Stimulated activated CD8-positive, alpha-beta memory T cell treated with anti-CD3 and anti-CD28 coated beads, Interleukin-15, amount 100 ng/mL, for 4 hours (primary cell): Measurements from ENCODE around the gene UBR1.
"Not testable (repeated sequence)": the region's sequence is repeated elsewhere in the genome, so short reads cannot be mapped to it uniquely, and the experiment has no call there.

Source experiments
- DNase-seq, 2 donors: peaks; one replicate each; pipeline ENCODE4 v3.0.0-alpha.2; 2020; ENCODE audit warnings: low read depth in 2 of 2

Gene UBR1

DNA sequence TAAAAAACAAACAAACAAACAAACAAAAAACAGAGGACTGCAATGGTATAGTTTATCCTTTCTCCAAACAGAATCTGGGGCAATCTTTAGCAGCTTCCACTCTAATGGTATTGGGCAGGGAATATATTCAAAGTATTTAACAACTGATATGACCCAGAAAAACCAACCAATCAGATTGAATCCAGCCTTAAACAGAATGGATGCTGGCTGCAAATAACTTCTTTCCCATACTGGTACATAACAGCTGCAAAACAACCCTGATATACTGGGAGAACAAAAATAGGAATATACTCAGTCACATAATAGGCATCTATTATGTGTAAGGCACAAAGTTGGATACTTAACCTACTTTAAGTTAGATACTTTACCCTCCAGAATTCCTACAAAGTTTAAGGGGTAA lies 49.1 kb downstream of the UBR1 start:
- DNase-seq = no peak

DNA sequence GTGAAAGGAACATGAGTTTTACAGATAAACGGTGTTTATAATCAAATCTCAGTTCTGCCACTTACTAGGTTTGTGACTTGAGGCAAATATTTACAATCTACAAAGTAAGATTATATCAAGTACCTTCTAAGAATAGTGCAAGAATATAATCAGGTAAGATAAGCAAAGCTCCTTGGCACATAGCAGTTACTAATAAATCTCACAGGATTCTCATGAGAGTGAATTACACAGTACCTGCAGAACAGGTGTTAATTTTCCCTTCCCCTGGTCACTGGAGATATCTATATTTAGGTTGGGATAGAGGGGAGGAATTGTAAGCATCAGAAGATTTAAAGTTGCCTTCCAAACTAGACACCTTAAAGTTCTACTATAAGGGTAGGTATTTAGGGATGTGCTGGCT lies 53.0 kb downstream of the UBR1 start:
- no peak for DNase-seq

DNA sequence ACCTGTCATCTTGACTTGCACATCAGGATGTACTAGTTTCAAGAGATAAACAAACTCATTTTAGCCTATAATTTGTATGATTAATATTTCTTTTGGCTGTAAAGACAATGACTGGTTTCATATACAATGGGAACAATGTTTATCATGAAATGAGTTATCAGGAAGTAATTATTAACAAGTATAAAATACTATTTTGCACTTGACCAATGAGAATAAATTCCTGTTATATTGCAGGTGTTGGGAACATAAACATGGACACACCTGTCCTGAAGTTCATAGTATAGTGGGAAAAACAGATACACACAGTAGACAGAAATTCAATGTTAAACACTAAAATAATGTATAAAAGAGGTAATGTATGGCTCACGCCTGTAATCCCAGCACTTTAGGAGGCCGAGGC lies 56.9 kb downstream of the UBR1 start:
- DNase-seq = no peak

DNA sequence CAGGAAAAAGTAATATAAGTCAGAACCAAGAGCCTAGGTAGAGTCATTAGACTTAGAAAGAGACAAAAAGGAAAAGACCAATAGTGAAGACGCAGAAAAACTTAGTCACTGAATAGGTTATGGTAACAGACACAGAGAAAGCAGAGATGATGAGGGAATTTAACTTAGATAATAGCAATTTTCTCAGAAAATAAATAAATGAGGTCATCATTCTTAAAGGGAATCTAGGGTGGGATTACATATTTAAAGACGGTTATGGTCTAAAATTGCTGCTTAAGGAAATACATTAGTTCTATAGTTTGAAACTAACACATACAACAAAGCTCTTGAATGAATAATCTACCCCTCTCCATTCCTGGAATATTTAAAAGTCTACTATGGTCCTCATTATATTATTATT lies 59.4 kb downstream of the UBR1 start:
- no peak for DNase-seq

DNA sequence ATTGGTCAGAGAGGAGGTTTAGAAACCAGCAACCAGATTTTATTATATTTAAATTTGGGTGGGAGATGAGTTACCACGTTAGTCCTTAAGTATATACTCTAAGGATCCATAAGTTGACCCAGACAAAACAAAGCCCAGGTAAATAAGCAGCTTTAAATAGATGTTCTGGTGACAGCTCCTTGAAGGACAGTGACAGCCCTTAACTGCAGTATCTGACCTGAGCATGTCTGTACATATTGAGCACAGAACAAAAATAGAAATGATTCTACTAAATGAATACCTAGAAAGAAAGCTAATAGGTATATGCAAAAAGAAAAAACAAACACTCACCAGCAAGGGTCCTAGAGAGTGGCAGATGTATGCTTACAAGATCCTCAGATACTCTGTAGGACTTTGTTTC lies 63.0 kb downstream of the UBR1 start:
- DNase-seq = no peak

DNA sequence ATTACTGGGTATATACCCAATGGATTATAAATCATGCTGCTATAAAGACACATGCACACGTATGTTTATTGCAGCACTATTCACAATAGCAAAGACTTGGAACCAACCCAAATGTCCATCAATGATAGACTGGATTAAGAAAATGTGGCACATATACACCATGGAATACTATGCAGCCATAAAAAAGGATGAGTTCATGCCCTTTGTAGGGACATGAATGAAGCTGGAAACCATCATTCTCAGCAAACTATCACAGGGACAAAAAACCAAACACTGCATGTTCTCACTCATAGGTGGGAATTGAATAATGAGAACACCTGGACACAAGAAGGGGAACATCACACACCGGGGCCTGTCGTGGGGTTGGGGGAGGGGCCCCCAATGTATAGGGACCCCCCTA lies 64.8 kb downstream of the UBR1 start:
- not testable (repeated sequence) for DNase-seq

DNA sequence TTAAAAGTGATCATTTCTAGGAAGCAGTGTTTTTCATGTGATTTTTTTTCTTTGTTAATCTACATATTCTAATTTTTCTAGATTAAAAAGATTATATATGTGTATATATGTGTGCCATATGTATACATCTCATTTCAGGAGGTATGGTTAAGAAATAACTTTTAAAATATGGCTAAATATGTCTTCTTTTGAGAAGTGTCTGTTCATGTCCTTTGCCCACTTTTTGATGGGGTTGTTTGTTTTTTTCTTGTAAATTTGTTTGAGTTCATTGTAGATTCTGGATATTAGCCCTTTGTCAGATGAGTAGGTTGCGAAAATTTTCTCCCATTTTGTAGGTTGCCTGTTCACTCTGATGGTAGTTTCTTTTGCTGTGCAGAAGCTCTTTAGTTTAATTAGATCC lies 70.6 kb downstream of the UBR1 start:
- not testable (repeated sequence) for DNase-seq

DNA sequence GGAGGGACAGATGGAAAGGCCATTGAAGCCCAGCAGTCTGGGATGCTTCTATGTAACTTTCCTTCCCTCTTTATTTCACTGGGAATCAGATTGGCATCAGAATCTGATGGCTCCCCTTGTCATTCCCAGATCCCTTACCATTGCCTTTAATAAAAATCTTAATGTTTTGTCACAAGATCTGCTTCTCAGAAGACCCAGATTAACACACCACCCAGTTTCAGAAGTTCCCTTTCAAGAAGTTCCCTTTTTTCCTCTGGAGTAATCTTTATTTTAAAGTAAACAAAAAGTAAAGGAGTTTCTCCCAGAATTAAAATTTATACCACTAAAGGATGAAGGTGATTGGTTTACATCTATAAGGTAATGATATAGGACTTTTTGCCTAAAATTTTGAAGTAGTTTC lies 76.4 kb downstream of the UBR1 start:
- no peak for DNase-seq

DNA sequence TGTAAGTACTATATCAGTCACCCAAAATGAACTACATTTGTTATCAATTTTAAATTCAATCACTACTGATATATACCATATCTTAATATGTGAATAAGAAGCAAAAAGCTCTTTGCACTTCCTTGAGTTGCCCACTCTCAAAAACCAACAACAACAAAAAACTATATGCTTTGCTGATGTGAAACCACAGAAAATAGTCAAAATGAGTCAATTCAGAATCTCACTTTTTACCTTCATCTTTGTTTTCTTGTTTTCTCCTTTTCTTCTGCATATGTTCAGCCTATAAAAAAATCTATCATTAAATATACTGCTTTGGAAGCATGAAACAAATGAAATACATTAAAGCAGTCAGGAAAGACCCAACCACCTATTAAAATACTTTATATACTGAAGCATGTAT lies 80.7 kb downstream of the UBR1 start:
- DNase-seq = no peak

DNA sequence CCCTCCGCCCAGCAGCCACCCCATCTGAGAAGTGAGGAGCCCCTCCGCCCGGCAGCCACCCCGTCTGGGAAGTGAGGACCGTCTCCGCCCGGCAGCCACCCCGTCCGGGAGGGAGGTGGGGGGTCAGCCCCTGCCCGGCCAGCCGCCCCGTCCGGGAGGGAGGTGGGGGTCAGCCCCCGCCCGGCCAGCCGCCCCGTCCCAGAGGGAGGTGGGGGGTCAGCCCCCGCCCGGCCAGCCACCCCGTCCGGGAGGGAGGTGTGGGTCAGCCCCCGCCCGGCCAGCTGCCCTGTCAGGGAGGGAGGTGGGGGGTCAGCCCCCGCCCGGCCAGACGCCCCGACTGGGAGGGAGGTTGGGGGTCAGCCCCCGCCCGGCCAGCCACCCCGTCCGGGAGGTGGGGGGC lies 91.2 kb downstream of the UBR1 start:
- DNase-seq = not testable (repeated sequence)

DNA sequence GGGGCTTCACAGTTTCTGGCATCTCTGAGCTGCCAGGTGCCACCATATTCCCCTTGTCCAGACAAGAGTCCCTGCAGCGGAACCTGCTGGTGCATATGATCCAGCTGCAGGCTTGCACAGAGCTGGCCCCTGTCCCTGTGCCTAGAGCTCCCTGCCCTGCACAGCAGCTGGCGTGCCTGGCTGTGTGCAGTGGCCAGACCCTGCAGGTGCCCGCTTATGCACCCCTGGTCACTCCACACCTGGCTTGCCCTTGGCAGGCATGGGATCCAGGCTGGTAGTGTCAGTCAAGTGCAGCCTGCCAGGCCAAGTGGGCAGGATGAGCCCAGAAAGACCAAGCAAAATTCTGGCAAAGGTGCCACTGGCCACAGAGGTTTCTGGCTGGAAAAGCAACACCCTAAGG lies 96.6 kb downstream of the UBR1 start:
- DNase-seq = no peak

DNA sequence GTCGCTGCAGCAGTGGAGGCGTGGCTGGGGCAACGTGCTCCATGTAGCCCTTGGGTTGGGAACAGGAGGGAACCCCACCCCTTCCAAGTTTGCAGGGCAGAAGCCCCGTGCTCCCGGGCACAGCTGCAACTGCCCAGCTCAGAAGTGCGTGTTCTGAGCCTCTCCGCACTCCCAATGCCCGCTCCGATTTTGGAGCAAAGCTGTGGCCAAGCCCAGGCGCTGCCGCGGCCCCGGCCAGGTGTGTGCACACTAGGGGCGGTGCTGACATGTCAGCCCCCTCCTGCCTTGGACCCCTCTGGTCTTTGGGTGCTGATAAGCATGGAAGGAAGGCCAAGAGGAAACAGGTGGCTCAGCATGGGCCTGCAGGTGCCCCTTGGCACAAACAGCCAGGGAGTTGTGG lies 97.7 kb downstream of the UBR1 start:
- DNase-seq = no peak

DNA sequence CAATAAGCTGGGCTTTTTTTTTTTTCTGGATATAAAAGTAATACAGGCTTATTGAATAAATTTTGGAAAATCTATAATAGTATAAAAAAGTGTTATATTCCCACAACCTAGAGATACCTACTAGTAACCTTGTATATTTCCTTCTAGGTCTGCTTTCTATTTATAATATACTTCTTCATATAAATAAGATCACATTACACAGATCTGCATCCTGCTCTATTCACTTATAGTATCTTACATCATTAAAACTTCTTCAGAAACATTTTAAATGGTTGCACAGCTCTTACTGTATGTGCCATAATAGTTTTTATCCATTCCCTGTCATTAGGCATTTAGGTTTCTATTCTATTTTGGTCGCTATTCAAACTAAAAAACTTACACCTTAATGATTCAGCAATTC lies 98.3 kb downstream of the UBR1 start:
- no peak for DNase-seq

DNA sequence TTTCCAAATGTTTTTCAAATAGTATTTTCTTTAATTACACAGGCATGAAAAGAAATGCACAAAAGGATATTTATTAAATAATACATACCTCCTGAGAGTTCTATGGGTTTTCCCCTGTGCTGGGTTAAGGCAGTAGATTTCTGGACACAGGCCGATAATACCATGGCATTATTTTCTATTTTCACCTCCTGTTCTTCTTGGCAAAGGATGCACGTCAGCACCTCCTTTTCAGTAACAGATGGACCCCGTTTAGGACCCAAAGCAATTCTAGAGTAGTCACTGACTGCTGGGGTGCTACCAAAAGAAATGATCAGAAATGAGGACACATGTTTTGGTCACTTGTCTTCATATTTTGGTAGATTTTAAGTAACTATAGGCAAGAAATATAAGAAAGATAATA lies 98.8 kb downstream of the UBR1 start:
- DNase-seq = no peak

DNA sequence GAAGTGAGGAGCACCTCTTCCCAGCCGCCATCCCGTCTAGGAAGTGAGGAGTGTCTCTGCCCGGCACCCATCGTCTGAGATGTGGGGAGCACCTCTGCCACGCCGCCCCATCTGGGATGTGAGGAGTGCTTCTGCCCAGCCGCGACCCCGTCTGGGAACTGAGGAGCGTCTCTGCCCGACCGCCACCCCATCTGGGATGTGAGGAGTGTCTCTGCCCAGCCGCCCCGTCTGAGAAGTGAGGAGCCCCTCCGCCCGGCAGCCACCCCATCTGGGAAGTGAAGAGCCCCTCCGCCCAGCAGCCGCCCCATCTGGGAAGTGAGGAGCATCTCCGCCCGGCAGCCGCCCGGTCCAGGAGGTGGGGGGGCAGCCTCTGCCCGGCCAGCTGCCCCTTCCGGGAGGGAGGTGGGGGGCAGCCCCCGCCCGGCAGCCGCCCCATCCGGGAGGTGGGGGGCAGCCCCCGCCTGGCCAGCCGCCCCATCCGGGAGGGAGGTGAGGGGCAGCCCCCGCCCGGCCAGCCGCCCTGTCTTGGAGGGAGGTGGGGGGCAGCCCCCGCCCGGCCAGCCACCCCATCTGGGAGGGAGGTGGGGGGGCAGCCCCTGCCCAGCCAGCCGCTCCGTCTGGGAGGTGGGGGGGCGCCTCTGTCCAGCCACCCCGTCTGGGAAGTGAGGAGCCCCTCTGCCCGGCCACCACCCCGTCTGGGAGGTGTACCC lies 100.8 kb downstream of the UBR1 start:
- not testable (repeated sequence) for DNase-seq

DNA sequence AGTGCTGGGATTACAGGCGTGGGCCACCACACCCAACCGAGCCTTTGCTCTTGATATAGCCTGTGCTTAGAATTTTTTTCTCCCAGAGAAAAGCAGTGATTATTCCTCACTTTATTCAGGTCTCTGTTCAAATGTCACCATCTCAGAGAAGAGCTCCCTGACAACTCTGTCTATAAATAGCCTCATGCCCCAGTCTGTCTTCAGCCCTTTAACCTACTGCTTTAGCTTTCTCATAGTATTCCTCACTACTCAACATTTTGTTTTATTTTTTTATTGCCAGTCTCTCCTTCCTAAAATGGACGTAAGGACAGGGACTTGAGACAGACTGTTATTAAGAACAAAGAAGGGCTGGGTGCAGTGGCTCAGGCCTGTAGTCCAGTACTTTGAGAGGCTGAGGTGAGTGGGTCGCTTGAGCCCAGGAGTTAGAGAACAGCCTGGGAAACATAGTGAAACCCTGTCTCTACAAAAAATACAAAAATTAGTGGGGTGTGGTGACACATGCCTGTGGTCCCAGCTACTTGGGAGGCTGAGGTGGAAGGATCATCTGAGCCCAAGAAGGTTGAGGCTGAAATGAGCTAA lies 106.5 kb downstream of the UBR1 start:
- no peak for DNase-seq

DNA sequence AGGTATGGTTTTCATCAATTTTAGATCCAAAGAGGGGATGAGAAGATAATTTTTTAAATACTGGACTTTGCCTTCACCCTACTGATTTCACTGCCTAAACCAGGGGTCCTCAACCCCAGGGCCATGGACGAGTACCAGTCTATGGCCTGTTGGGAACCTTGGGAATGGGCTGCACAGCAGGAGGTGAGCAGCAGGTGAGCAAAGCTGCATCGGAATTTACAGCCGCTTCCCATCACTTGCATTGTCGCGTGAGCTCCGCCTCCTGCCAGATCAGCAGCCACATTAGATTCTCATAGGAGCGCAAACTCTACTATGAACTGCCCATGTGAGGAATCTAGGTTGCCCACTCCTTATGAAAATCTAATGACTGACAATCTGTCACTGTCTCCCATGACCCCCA lies 109.0 kb downstream of the UBR1 start:
- no peak for DNase-seq

DNA sequence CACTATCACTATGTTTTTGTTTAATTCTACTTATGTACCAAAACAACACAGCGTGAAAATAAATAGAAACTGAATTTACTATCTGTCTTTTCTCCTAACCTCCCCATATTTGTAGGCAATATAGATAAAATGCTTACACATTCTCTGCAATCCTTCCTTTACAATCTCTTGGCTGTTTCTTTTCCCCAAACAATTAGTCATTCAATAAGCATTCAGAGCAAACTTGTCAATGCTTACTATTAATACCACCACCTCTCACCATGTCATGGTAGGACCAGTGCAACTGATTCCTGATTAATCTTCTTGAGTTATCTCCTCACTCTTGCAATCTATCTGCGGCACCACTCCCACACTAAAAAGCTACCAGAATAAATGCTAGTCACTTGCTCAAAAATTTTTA lies 111.3 kb downstream of the UBR1 start:
- no peak for DNase-seq

DNA sequence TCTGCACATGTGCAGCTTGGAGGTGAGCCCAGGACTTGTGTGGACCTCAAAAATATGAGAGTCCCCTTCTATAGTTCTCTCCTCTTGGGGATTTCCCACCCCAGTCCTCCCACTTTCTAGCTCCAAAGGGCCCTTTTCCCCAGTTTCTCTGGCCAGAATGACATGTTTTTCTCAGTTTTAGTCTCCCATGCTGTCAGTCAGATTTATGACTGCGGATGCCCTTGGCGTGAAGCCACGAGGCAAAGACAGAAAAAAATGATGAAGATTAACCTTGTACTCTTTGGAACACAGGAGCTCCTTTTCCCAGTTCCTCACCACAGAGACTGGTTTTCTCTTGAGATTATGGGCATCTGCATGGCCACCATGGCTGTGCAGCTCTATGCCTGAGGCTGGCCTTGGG lies 113.2 kb downstream of the UBR1 start:
- DNase-seq = no peak

DNA sequence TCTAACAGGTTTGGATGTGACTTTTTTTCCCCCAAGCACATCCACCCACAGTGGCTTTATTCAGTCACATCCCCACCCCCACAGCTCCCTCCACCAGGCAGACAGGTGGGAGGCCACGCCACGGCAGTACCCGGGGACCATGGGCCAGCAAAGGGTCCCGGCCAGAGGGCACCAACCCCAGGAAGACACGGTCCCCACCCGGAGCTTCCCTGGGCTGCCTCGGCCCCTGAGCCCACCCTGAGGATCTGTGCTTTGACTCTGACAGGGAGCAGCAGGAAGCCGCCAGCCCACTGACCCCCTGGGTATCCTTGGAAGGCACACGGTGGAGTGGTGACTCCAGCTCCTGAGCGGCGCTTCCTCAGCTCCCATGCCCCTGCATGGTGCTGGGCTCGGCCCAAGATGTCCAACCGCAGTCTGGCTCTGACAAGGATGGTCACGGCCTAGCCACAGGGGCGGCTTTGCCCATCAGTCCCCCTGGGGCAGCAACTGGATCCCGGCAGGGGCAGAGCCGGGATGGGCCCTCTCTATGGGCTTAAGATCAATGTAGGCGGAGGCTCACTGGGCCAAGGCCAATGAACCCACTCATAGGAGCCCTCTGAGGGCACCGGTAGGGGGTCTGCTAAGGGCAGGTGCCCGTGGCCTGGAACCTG lies 119.0 kb downstream of the UBR1 start:
- DNase-seq = no peak

DNA sequence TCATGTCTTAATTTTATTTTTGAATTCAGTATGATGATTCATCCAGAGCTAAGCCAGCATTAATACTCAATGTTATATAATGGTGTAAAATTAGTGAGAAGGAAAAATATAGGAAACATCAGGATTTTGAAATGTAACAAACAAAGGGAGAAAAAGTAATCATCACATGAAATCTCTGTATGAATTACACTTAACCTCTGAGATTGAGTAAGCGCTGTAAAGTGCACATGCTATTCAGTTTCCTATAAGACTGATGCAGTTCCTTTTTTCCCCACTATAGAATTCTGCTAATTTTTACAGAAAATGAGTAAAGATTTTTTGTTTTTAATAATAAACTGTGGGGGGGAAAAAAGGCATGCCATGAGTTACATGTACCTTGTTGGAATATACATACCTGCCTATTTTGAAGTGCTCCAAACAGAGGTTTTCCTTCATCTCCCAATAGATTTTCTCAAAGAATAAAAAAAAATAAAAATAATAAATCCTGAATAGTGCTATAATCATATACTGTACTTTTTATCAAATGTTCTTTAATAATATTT lies 121.3 kb downstream of the UBR1 start:
- no peak for DNase-seq

DNA sequence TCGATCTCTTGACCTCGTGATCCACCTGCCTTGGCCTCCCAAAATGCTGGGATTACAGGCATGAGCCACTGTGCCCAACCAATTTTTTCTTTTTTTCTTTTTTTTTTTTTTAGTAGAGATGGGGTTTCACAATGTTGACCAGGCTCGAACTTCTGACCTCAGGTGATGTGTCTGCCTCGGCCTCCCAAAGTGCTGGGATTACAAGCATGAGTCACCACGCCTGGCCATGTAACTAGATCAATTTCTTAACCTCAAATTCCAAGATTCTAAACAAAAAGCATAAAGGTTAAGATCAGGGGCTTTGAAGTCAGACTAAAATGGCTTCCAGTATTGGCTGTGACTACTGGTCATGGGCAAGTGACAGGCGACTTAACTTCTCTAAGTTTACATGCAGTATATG lies 126.7 kb downstream of the UBR1 start:
- not testable (repeated sequence) for DNase-seq

DNA sequence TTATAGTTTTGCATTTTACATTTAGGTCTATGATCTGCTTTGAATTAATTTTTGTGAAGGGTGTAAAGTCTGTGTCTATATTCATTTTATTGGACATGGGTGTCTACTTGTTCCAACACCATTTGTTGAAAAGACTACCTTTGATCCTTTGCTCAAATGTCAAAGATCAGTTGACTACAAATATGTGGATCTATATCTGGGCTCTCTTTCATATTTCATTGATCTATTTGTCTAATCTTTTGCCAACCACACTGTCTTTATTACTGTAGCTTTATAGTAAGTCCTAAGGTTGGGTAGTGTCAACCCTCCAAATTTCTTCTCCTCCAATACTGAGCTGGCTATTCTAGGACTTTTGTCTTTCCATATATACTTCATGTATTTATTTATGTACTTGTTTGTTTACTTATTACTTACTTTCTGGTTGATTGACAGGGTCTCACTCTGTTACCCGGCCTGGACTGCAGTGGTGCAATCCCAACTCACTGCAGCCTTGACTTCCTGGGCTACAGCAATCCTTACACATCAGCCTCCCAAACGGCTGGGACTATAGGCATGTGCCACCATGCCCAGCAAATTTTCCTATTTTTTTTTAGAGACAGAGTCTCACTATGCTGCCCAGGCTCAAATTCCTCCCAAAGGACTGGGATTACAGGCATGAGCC lies 131.5 kb downstream of the UBR1 start:
- no peak for DNase-seq
